HL-60/S4 treated with phorbol 12-myristate 13-acetate at 8.2 ng/mL for 4 days and 3 days (cell line): ENCODE results near the gene KCTD21.

Experiments
- in situ Hi-C: fragments of 300-500 bp; cut with MboI; formaldehyde crosslinking; loops from 2 replicates; pipeline ENCODE4 v1.15.0; 2022; ENCODE audit warnings: low sequenced_read_pairs

The KCTD21 gene

GRCh38 chr11:78188286-78189173 is at the start of gene KCTD21, which contains the start of gene USP35:
KCTD21 (minus strand) TSS chr11:78188626; CDS start chr11:78174554, 14,072 bp downstream.
USP35 (plus strand) TSS chr11:78188919; CDS start chr11:78196246, 7,327 bp downstream.
- in situ Hi-C loops = no loop called here

- in situ Hi-C loops = loop anchor here (25.0 kb wide), 1 partner anchor 200 kb away; no protein-coding TSS in a partner anchor
Observed at GRCh38 chr11:78237293-78238046, 49.0 kb upstream of the KCTD21 start.

GRCh38 chr11:78234006-78234405 is 45.6 kb upstream of the KCTD21 start:
- in situ Hi-C loops = loop anchor here (25.0 kb wide), 1 partner anchor 203 kb away; no protein-coding TSS in a partner anchor

- in situ Hi-C loops = loop anchor here (25.0 kb wide), 1 partner anchor 204 kb away; no protein-coding TSS in a partner anchor
Observed at GRCh38 chr11:78233046-78233445, 44.6 kb upstream of the KCTD21 start.

GRCh38 chr11:78231962-78232501 is 43.6 kb upstream of the KCTD21 start:
- in situ Hi-C loops = loop anchor here (25.0 kb wide), 1 partner anchor 205 kb away; no protein-coding TSS in a partner anchor

- in situ Hi-C loops = loop anchor here (25.0 kb wide), 1 partner anchor 207 kb away; no protein-coding TSS in a partner anchor
Observed at GRCh38 chr11:78230161-78230877, 41.9 kb upstream of the KCTD21 start.

GRCh38 chr11:78229106-78229505 is 40.7 kb upstream of the KCTD21 start:
- in situ Hi-C loops = loop anchor here (10.0 to 25.0 kb wide), 2 partner anchors 208 to 336 kb away; no protein-coding TSS in a partner anchor

- in situ Hi-C loops = loop anchor here (10.0 to 25.0 kb wide), 2 partner anchors 209 to 336 kb away; no protein-coding TSS in a partner anchor
Observed at GRCh38 chr11:78228467-78228866, 40.0 kb upstream of the KCTD21 start.

- in situ Hi-C loops = loop anchor here (10.0 to 25.0 kb wide), 2 partner anchors 209 to 337 kb away; no protein-coding TSS in a partner anchor
Observed at GRCh38 chr11:78227921-78228320, 39.5 kb upstream of the KCTD21 start.

- in situ Hi-C loops = loop anchor here (10.0 to 25.0 kb wide), 2 partner anchors 210 to 338 kb away; no protein-coding TSS in a partner anchor
Observed at GRCh38 chr11:78226684-78227680, 38.6 kb upstream of the KCTD21 start.

- in situ Hi-C loops = loop anchor here (10.0 to 25.0 kb wide), 2 partner anchors 212 to 340 kb away; no protein-coding TSS in a partner anchor
Observed at GRCh38 chr11:78224906-78225420, 36.5 kb upstream of the KCTD21 start.

- in situ Hi-C loops = loop anchor here (10.0 kb wide), 1 partner anchor 340 kb away; no protein-coding TSS in a partner anchor
Observed at GRCh38 chr11:78224506-78224905, 36.1 kb upstream of the KCTD21 start.

- in situ Hi-C loops = loop anchor here (10.0 kb wide), 1 partner anchor 341 kb away; no protein-coding TSS in a partner anchor
Observed at GRCh38 chr11:78223320-78223954, 35.0 kb upstream of the KCTD21 start.

- in situ Hi-C loops = loop anchor here (10.0 kb wide), 1 partner anchor 342 kb away; no protein-coding TSS in a partner anchor
Observed at GRCh38 chr11:78222726-78223125, 34.3 kb upstream of the KCTD21 start.

GRCh38 chr11:78221396-78222315 is 33.2 kb upstream of the KCTD21 start:
- in situ Hi-C loops = loop anchor here (10.0 kb wide), 1 partner anchor 343 kb away; no protein-coding TSS in a partner anchor
